DOHH2 (cell line): Measurements from ENCODE around the gene CFAP43.
A peak's percentile ranks its signal among the peaks of the same experiment; 100 is the strongest.

Source experiments
- H3F3A ChIP-seq: fragments of 200-600 bp; sonication (generic), shearing (Covaris generic); 2 replicates; pipeline ENCODE4 v1.6.0; 2016; ENCODE audit warnings: antibody characterized with exemption, mild to moderate bottlenecking; ENCODE audit not compliant: control insufficient read depth, insufficient read depth
- H3K27ac ChIP-seq: fragments of 200-600 bp; sonication (generic); 2 replicates; pipeline ENCODE4 v1.5.1; 2014; ENCODE audit warnings: low read depth, mild to moderate bottlenecking, low read length, moderate library complexity
- H3K27me3 ChIP-seq: fragments of 200-600 bp; sonication (generic); 2 replicates; pipeline ENCODE4 v1.6.1; 2014; ENCODE audit warnings: mild to moderate bottlenecking, low read length, mixed read lengths; ENCODE audit not compliant: control insufficient read depth
- H3K36me3 ChIP-seq: fragments of 200-600 bp; sonication (generic); 2 replicates; pipeline ENCODE4 v1.6.1; 2014; ENCODE audit warnings: mild to moderate bottlenecking, low read length, moderate library complexity, mixed read lengths; ENCODE audit not compliant: control insufficient read depth
- H3K4me1 ChIP-seq: fragments of 200-600 bp; sonication (generic); 2 replicates; pipeline ENCODE4 v1.6.1; 2014; ENCODE audit warnings: mild to moderate bottlenecking, low read length, mixed read lengths; ENCODE audit not compliant: control insufficient read depth
- H3K4me2 ChIP-seq: fragments of 200-600 bp; sonication (generic); 2 replicates; pipeline ENCODE4 v1.6.0; 2014; ENCODE audit warnings: mild to moderate bottlenecking, low read length, moderate library complexity
- H3K4me3 ChIP-seq: fragments of 200-600 bp; sonication (generic); 2 replicates; pipeline ENCODE4 v1.5.1; 2014; ENCODE audit warnings: mild to moderate bottlenecking, low read length, mixed read lengths
- H3K79me2 ChIP-seq: fragments of 200-600 bp; sonication (generic); 2 replicates; pipeline ENCODE4 v1.6.1; 2014; ENCODE audit warnings: mild to moderate bottlenecking, low read length, mixed read lengths; ENCODE audit not compliant: control insufficient read depth
- H3K9me2 ChIP-seq: fragments of 200-600 bp; sonication (generic); replicated peaks from 2 replicates; pipeline ENCODE4 v1.6.1; 2014; ENCODE audit warnings: mild to moderate bottlenecking, low read length, mixed read lengths; ENCODE audit not compliant: control insufficient read depth
- H3K9me3 ChIP-seq: fragments of 200-600 bp; sonication (generic); 2 replicates; pipeline ENCODE4 v1.6.1; 2014; ENCODE audit warnings: antibody characterized with exemption, low read length, mixed read lengths; ENCODE audit not compliant: control insufficient read depth, insufficient read depth
- H4K20me1 ChIP-seq: fragments of 200-600 bp; sonication (generic); 2 replicates; pipeline ENCODE4 v1.6.0; 2014; ENCODE audit warnings: low read depth, mild to moderate bottlenecking, antibody characterized with exemption, low read length, moderate library complexity; ENCODE audit not compliant: control insufficient read depth, insufficient read depth
- EZH2phosphoT487 ChIP-seq: fragments of 200-600 bp; sonication (generic); IDR thresholded peaks from 2 replicates; pipeline ENCODE4 v1.6.1; 2017; ENCODE audit warnings: borderline replicate concordance, mild to moderate bottlenecking, antibody characterized with exemption, low read length, moderate library complexity, mixed read lengths
- TF ChIP-seq, protein P1 (sequence below): fragments of 200-600 bp; sonication (generic); IDR thresholded peaks from one replicate; pipeline ENCODE4 v1.5.1; 2014; ENCODE audit warnings: antibody characterized with exemption, mild to moderate bottlenecking, low read depth, low read length; ENCODE audit not compliant: poor library complexity, severe bottlenecking

The CFAP43 gene

DNA sequence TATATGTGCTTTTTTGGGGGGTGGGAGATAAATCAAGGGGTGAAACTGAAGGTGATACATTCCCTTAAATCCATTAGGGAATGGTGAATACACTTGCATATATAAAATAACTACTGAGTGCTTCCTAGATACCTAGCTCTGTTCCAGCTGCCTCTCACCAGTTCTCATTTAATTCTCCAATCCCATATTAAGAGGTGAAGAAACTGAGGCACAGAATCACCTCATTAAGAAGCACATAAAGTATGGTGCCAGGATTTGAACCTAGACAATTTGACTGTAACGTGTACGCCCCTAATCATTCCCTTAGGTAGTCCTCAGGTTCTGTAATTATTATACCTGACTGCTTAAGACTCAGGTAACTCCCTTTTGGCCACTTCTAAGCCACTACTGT is 111.7 kb downstream of the CFAP43 start:
- Histone ChIP-seq H3F3A (peaks cover 5% of the 10 kb centered on the region; the same call in 1 of the 2 replicates), H3K9me3 (no peaks in the 10 kb centered on the region), H3K36me3 (peaks cover 19% of the 10 kb centered on the region), H3K4me2 (peak overlapping the region; percentile 88), H3K4me1 (peaks cover 30% of the 10 kb centered on the region), H4K20me1 (no peaks in the 10 kb centered on the region), H3K4me3 (peak overlapping the region; percentile 87), H3K27ac (peak overlapping the region; percentile 86; the same call in 1 of the 2 replicates), H3K79me2 (peaks cover 17% of the 10 kb centered on the region), H3K27me3 (no peaks in the 10 kb centered on the region), H3K9me2 (no peaks in the 10 kb centered on the region)
- TF ChIP-seq EZH2phosphoT487 = no peak
- TF ChIP-seq, protein P1, sequence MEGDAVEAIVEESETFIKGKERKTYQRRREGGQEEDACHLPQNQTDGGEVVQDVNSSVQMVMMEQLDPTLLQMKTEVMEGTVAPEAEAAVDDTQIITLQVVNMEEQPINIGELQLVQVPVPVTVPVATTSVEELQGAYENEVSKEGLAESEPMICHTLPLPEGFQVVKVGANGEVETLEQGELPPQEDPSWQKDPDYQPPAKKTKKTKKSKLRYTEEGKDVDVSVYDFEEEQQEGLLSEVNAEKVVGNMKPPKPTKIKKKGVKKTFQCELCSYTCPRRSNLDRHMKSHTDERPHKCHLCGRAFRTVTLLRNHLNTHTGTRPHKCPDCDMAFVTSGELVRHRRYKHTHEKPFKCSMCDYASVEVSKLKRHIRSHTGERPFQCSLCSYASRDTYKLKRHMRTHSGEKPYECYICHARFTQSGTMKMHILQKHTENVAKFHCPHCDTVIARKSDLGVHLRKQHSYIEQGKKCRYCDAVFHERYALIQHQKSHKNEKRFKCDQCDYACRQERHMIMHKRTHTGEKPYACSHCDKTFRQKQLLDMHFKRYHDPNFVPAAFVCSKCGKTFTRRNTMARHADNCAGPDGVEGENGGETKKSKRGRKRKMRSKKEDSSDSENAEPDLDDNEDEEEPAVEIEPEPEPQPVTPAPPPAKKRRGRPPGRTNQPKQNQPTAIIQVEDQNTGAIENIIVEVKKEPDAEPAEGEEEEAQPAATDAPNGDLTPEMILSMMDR = no peak

DNA sequence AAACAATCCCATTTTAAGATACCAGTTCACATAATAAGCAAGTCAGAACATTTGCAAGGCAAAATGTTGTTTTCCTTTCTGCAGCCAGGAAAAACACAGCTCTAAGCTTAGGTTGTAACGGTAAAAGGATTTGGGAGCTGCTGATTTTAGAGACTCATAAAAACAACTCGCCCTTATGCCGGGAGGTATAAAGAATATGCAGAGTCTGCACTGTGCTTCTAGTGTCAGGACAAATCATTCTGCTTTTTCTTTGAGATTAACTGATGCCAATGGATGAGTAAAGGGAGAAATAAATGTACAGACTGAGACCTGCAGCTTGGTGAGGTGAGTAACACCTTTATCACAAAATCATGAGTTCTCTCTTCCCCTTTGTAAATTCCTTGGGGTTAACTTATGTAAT is 112.2 kb downstream of the CFAP43 start:
- Histone ChIP-seq H3K36me3 (peaks cover 14% of the 10 kb centered on the region), H3K27ac (no peak overlapping the region), H3K4me2 (peak overlapping the region; percentile 88), H3K9me2 (no peaks in the 10 kb centered on the region), H4K20me1 (no peaks in the 10 kb centered on the region), H3K4me1 (peaks cover 30% of the 10 kb centered on the region), H3K4me3 (no peak overlapping the region), H3F3A (peaks cover 5% of the 10 kb centered on the region; the same call in 1 of the 2 replicates), H3K9me3 (no peaks in the 10 kb centered on the region), H3K79me2 (peaks cover 17% of the 10 kb centered on the region), H3K27me3 (no peaks in the 10 kb centered on the region)
- TF ChIP-seq EZH2phosphoT487 = no peak

DNA sequence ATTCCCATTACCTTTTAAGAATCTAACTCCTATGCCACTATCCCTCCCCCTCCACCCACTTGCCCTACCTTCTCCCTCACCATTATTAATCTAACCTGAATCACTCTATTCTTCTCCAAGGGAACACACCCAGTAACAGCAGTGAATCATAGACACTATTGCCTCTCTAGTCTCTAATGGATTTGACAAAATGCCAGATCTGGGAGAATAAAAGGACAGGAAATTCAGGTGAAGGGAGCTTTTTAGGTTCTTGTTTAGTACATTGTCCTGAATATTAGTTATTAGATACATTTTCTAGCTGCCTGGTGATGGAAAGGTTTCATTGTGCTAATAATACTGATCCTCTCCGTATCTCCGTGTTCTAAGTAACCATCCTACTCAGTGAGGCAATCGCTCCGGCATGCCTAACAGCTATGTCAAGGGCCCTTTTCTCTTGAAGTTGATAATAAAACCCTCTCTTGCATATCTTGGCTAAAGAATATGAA is 114.3 kb downstream of the CFAP43 start:
- Histone ChIP-seq H3K4me2 (no peak overlapping the region), H3F3A (peaks cover under 1% of the 10 kb centered on the region; the same call in 1 of the 2 replicates), H3K79me2 (peaks cover 7% of the 10 kb centered on the region), H3K4me1 (peaks cover 25% of the 10 kb centered on the region), H3K4me3 (no peak overlapping the region), H3K27ac (no peak overlapping the region), H4K20me1 (no peaks in the 10 kb centered on the region), H3K27me3 (no peaks in the 10 kb centered on the region), H3K36me3 (peaks cover 3% of the 10 kb centered on the region; the same call in 1 of the 2 replicates), H3K9me3 (no peaks in the 10 kb centered on the region), H3K9me2 (no peaks in the 10 kb centered on the region)
- TF ChIP-seq, protein P1 = no peak
- TF ChIP-seq EZH2phosphoT487 = no peak

DNA sequence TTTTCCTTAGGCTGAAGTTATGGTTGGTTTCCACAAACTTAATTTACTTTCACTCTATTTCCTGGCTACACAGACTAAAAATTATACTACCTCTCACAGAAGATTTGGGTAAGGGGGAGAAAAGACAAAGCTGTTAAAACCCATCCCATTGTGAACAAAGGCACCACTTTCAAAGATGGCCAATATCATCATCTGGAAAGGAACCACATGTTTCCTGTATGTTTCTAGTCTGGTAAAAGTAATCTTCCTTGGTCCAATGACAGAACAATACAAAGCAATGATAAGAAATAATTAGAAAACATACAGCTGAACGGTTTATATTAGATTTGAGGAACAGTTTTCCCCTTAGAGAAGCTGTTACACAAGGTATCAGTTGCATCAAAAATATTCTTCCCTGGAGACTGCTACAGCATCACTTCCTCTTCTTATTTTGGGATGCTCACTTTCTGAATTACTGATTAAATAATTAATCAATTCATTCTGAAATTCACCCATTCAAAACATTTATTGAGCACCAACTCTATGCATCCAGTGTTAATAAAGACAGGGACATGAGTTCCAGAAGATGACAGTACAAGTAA is 118.7 kb downstream of the CFAP43 start:
- Histone ChIP-seq H3K9me2 (no peaks in the 10 kb centered on the region), H3K4me2 (no peak overlapping the region), H3K36me3 (no peaks in the 10 kb centered on the region), H3K4me3 (no peak overlapping the region), H3K79me2 (no peaks in the 10 kb centered on the region), H4K20me1 (no peaks in the 10 kb centered on the region), H3K27ac (no peak overlapping the region), H3K27me3 (peaks cover 9% of the 10 kb centered on the region), H3K4me1 (peaks cover 6% of the 10 kb centered on the region), H3K9me3 (no peaks in the 10 kb centered on the region), H3F3A (no peaks in the 10 kb centered on the region)
- TF ChIP-seq, protein P1 = no peak
- no peak for TF ChIP-seq EZH2phosphoT487
